H1 (cell line): Measurements from ENCODE around the gene CIB4. TPM values are rescaled to one million over a fixed set of nuclear protein-coding genes. Genes with fewer than 3 reads are reported as not detected.

ENCODE experiments used
- CTBP2 ChIP-seq: IDR thresholded peaks from 2 replicates; pipeline ENCODE4 v1.7.0; 2011; ENCODE audit warnings: borderline replicate concordance, mild to moderate bottlenecking, moderate library complexity, mixed read lengths, low read length; ENCODE audit not compliant: insufficient read depth, insufficient read length
- EP300 ChIP-seq, 2 experiments: IDR thresholded peaks; 1 replicate in 1 of 2; 2 replicates in 1 of 2; pipeline ENCODE4 v1.6.1; 2011 to 2012; ENCODE audit warnings: low read depth in 2 of 2, low read length in 2 of 2, mild to moderate bottlenecking in 2 of 2, borderline replicate concordance in 1 of 2, inconsistent platforms in 1 of 2, moderate library complexity in 1 of 2
- FOSL1 ChIP-seq: IDR thresholded peaks from 2 replicates; pipeline ENCODE4 v1.6.1; 2011; ENCODE audit warnings: mild to moderate bottlenecking, low read depth, low read length, moderate library complexity; ENCODE audit not compliant: insufficient read depth
- POU5F1 ChIP-seq: IDR thresholded peaks from 2 replicates; pipeline ENCODE4 v1.6.1; 2011; ENCODE audit warnings: low read depth, mild to moderate bottlenecking, low read length, moderate library complexity
- SP2 ChIP-seq: IDR thresholded peaks from 2 replicates; pipeline ENCODE4 v1.6.1; 2012; ENCODE audit warnings: mild to moderate bottlenecking, low read length, inconsistent platforms
- polyA plus RNA-seq, 7 experiments: library from polyadenylated mRNA; depleted of rRNA in 3 of 7; stranded (reverse) in 5 of 7; unstranded in 2 of 7; fragments of >200 nt in 5 of 7; fragments of 200-250 nt in 2 of 7; gene quantifications; 1 replicate in 5 of 7; 2 replicates in 1 of 7; 4 replicates in 1 of 7; pipeline versions ENCODE4 v1.2.1 to v1.2.3, GENCODE V29; 2011 to 2013; ENCODE audit warnings: missing spikeins in 2 of 7, mixed read lengths in 2 of 7
- total RNA-seq: library from RNA; stranded (reverse); fragmentation: NEBNext Ultra II Directional; extraction: Animal tissue kit (Norgen Biotek cat#: 25700); gene quantifications from 2 replicates; pipeline ENCODE4 v1.2.1, GENCODE V29; 2021

The CIB4 gene
- total and polyA plus RNA-seq, 2 of the 8 experiments (the other 6 are each of a cell fraction or from before 2014, with no cell fraction given): not detected

- no peak for TF ChIP-seq POU5F1
- no peak for TF ChIP-seq SP2
- TF ChIP-seq FOSL1: no peak
- TF ChIP-seq CTBP2: no peak
- TF ChIP-seq EP300 (IDR thresholded peaks at IDR 0.05; ENCODE audit: borderline replicate concordance in 1 of 2, low read depth in 2 of 2, low read length in 2 of 2): no peak
These were observed 66.1 kb downstream of the CIB4 start (continued) for GRCh38 chr2:26574900-26575560.
